HG02885 (cell line): ENCODE measurements around the gene SOCS4.
"Not testable (repeated sequence)": the region's sequence is repeated elsewhere in the genome, so short reads cannot be mapped to it uniquely, and the experiment has no call there.

Experiments
- ATAC-seq: cut with Tn5 transposase; IDR thresholded peaks from one replicate; pipeline ENCODE4 v1.9.1; 2021; ENCODE audit warnings: mild to moderate bottlenecking; ENCODE audit not compliant: unreplicated experiment, poor library complexity

Gene SOCS4

GRCh38 chr14:55051423-55052268, 24.6 kb downstream of the SOCS4 start, which contains the start of gene MAPK1IP1L:
Gene MAPK1IP1L (plus strand): TSS chr14:55051647. CDS start chr14:55061684, 10,037 bp downstream.
- peak; percentile 94 for ATAC-seq

DNA sequence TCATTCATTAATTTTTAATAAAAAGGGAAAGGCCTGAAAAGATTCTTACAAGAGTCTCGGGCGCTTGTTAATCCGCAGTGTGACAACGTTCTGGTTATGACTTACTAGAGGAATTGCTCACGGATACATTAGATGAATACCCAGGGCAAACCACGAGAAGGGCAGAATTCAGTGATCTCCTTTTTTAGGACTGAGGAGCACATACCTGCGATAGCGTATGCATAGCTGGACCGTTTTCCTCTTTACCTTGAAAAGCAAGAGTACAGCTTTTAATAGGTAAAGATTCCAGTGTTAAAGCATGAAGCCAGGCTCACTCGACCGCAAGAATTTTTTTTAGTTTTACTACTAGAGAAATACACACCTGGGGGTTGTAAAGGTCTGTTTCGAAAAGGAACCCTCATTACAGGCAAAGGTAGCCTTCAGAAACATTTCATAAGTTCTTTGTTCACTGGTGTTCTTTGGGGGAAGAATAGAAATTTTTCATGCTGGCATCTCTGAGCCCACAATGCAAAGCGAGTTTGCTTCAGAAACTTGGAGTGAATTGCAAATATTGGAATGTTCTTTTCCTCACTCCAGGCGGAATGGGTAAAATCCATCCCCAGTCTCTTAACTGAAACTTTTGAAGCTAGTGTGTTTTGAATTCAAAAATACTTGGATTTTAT, 25.4 kb downstream of the SOCS4 start:
- no peak for ATAC-seq

GRCh38 chr14:55053018-55053417, 26.0 kb downstream of the SOCS4 start:
- ATAC-seq: no peak

DNA sequence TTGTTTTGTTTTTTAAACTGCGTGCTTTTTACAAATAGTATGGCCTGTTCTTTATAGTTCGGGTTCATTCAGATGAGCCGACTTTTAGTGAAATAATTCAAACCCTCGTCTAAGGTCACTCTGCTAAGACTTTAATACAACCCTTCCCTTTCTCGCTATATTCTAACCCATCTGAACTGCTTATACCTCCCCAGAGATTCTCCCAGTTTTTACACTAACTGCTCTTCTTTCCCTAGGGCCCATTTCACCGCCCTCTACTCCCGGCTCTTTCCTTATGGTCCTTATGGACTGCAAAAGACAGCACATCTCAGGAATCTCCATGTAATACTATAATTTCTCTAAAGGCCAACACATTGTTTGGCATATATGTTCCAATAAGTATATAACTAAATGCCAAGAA, 26.5 kb downstream of the SOCS4 start:
- no peak for ATAC-seq

- no peak for ATAC-seq
Measured at GRCh38 chr14:55054098-55054497, 27.1 kb downstream of the SOCS4 start.

DNA sequence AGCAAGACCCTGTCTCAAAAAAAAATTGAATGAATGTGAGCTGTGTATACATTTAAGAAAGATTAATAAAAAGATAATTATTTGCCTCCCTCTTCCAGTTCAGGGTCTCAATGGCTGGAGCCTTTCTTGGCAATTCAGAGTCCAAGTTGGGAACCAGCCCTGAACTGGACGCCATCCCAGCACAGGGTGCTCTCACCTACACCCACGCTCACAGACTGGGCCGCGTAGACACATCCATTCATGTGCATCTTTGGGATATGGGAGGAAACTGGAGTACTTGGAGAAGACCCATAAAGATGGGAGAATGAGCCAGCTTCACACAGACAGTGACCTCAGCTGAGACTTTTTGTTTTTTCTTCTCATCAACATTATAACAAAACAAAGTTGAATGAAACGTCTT, 30.9 kb downstream of the SOCS4 start:
- no peak for ATAC-seq

DNA sequence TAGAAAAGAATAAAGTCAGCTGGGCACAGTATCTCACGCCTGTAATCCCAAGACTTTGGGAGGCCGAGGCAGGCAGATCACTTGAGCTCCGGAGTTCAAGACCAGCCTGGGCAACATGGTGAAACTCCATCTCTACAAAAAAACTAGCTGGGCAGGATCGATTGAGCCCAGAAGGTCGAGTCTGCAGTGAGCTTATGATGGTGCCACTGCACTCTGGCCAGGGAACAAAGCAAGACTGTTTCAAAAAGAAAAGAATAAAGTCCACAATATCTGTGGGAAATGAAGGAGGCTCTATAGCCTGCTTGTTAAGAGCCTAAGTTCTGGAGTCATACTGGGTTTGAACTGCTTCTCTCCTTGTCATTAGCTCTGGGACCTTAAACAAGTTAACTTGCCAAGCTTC, 32.3 kb downstream of the SOCS4 start:
- no peak for ATAC-seq

DNA sequence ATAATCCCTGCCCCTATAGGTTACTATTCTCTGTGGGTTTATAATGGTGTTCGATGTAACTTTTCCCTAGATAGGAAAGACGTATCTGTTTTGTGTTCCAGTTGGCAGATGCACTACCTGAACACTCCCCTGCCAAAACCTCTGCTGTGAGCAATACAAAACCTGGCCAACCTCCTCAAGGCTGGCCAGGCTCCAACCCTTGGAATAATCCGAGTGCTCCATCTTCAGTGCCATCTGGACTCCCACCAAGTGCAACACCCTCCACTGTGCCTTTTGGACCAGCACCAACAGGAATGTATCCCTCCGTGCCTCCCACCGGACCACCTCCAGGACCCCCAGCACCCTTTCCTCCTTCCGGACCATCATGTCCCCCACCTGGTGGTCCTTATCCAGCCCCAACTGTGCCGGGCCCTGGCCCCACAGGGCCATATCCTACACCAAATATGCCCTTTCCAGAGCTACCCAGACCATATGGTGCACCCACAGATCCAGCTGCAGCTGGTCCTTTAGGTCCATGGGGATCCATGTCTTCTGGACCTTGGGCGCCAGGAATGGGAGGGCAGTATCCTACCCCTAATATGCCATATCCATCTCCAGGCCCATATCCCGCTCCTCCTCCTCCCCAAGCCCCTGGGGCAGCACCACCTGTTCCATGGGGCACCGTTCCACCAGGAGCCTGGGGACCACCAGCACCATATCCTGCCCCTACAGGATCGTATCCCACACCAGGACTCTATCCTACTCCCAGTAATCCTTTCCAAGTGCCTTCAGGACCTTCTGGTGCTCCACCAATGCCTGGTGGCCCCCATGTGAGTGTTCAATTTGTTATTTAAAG, 35.7 kb downstream of the SOCS4 start:
- ATAC-seq: no peak

GRCh38 chr14:55064896-55065295, 37.9 kb downstream of the SOCS4 start:
- ATAC-seq: not testable (repeated sequence)

- ATAC-seq: no peak
Measured at GRCh38 chr14:55065411-55065810, 38.4 kb downstream of the SOCS4 start.

DNA sequence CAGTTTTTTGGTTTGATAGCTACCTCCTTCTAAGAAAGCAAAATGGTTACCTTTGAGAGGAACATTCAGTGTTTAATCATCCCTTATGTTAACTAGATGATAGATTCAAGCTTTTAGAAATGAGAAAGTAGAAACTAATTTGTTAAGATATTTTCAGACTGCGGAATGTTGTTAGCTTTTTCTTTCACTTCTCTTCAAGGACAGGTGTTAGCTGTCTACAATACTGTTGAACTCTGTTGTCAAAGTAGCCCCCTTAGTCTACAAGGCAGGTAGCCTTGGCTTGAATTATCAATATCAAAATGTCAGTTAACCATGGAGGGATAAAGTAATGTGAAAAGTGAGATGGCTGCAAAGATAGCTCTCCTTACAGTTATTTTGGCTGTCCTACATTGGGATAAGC, 39.2 kb downstream of the SOCS4 start:
- ATAC-seq: no peak

DNA sequence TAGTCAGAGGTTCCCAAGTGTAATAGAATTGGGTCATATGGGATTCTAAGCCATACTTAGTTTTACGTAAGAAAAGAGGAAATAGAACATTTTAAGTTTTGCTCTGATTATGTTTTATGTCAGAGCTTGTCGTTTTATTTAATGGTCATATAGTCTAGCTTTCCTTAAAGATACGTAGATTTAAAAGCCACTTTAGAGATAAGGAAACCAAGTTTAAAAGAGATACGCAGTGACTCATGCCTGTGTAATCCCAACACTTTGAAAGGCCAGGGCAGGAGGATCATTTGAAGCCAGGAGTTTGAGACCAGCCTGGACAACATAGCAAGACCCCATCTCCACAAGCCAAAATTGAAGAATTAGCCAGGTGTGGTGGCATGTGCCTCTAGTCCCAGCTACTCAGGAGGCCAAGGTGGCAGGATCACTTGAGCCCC, 44.0 kb downstream of the SOCS4 start:
- ATAC-seq: no peak

DNA sequence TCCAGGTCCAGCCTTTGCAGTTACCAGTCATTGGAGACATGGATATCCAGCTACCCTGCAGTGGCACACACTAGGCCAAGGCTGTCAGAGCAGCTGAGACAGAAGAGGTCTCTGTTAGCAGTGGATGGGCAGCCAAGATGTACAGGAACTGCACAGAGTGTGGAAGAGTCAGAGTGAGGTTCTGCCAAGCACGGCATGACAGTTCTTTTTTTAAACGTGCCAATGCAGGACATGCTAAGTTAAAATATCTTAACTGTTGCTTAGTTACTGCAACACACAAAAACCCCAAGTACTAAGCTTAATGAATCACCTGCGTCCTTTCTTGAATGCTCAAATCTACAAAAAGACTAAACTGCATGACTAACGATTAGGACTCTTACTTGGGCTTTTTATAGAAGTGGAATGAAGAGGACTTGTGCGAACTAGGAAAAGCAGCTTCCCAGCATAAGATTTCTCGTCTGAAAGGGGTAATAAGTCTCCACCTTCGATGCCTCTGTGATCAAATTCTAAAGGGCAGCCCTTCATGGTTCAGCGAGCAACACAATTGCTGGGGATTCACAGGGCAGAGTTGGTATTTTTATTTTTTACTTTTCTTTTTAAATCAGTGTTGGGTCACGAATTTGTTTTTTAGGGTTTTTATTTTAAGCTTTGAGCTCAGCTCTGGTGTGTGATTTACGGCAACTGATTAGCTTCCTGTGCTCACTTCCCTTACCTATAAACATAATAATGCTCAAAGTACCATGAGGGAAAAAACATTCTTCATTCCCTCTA, 45.0 kb downstream of the SOCS4 start:
- ATAC-seq: peak; percentile 38

- ATAC-seq: no peak
Measured at GRCh38 chr14:55073856-55074255, 46.8 kb downstream of the SOCS4 start.

GRCh38 chr14:55074662-55075061, 47.6 kb downstream of the SOCS4 start:
- ATAC-seq: peak; percentile 60

DNA sequence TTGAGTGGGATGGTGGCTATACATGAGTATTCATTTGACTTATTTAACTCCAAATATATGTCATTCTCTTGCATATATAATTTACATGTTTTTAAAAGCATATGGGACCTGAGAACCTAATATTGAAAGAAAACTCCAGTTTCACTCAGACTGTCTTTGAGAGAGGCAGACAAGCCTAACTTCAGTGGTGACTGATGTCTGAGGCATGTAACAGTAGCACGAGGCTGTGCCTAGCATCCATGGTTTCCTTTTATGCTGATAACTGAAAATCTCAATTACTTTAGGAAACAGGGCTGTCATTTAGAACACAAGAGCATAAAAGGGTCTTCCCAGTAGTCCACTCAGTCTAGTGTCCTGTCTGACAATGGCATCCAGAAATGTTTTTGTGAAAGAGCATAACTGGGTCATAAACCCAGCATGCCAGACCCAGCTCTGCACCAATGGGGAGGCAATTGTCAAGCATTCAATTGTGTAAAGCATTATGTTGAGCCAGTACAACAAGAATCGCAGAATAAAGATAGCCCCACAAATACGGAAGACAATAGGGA, 48.7 kb downstream of the SOCS4 start:
- no peak for ATAC-seq

GRCh38 chr14:55077170-55078151, 50.4 kb downstream of the SOCS4 start:
- ATAC-seq: no peak

- not testable (repeated sequence) for ATAC-seq
Measured at GRCh38 chr14:55079961-55080360, 52.9 kb downstream of the SOCS4 start.
